GM12892 (cell line): ENCODE measurements around the gene LCN6.

Experiments used
- POLR2A ChIP-seq: IDR thresholded peaks from 2 replicates; pipeline ENCODE4 v1.6.1; 2011; ENCODE audit warnings: low read depth, low read length, control low read depth
- POLR2AphosphoS5 ChIP-seq: IDR thresholded peaks from 2 replicates; pipeline ENCODE4 v1.6.1; 2011; ENCODE audit warnings: low read depth, low read length, control low read depth
- TAF1 ChIP-seq: IDR thresholded peaks from 2 replicates; pipeline ENCODE4 v1.6.1; 2011; ENCODE audit warnings: low read depth, mild to moderate bottlenecking, control low read depth, low read length, borderline replicate concordance

GRCh38 chr9:136773386-136774044, 25.2 kb upstream of the LCN6 start:
- TF ChIP-seq POLR2A = no peak
- TF ChIP-seq POLR2AphosphoS5 = no peak
- TF ChIP-seq TAF1 = no peak
